HG03064 (cell line): Measurements from ENCODE around the gene NUDT12.

Experiments used
- ATAC-seq: cut with Tn5 transposase; IDR thresholded peaks from one replicate; pipeline ENCODE4 v1.9.1; 2021; ENCODE audit warnings: low read depth; ENCODE audit not compliant: unreplicated experiment

The NUDT12 gene

DNA sequence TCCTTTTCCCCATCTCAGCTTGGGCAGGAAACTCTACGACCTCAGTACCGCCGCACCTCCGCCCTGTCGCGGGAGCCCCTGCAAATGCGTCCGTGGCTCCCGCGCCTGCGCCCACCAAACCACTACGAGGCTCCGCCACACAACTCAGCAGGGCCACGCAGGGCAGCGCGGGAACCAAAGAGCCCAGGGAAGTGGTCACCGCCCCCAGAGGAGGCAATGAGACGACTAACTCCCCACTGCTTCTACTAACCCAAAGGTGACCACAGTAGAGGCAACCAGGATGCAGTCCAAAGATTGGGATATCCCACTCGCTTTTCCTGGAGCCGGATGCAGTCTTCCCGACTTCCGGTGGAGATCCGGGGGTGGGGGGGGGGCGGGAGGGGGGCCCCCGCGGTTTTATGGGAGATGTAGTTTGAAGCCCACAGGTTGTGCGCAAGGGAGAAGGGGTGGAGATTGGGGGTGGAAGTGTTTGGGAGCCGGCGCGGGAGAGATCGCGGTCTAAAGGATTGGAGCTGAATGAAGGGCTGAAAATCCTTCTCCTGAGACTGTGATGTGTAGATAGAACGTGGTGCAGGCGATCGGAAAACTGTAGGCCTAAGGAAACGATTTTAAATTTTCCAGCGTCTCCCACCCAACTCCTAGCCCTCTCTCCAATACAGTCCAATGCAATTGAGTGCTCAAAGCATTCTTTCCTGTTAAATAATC lies at the start of gene NUDT12:
Gene NUDT12, minus strand, starts transcription at position 337 of the 705 bp plus-strand sequence. CDS start 2,541 bp downstream, outside the sequence.
- peak; percentile 96 for ATAC-seq

- ATAC-seq: no peak
Measured at GRCh38 chr5:103607346-103607745, 44.8 kb upstream of the NUDT12 start.

DNA sequence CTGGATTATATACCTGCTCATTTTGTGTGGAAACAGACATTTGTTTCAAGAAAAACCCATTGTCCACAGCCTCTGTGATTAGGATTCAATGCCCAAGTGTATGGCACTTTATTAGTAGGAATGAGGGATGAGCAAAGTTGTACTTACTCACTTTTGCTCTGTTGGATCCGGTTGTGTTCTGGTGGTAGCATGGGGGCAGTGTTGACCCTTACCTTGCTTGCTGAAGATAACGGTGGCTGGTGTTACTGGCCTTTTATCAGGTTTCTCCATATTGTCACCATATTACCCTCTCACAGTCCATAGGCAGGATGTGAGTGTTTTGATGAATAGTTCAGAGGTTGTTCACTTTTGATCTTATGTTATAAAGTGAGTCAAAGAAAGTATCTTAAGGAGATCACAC lies 42.7 kb upstream of the NUDT12 start:
- no peak for ATAC-seq

- ATAC-seq: no peak
Measured at GRCh38 chr5:103602438-103602837, 39.8 kb upstream of the NUDT12 start.

- no peak for ATAC-seq
Measured at GRCh38 chr5:103601314-103601713, 38.7 kb upstream of the NUDT12 start.

GRCh38 chr5:103600086-103600485 lies 37.5 kb upstream of the NUDT12 start:
- ATAC-seq: no peak

- ATAC-seq: no peak
Measured at GRCh38 chr5:103598997-103599566, 36.5 kb upstream of the NUDT12 start.

DNA sequence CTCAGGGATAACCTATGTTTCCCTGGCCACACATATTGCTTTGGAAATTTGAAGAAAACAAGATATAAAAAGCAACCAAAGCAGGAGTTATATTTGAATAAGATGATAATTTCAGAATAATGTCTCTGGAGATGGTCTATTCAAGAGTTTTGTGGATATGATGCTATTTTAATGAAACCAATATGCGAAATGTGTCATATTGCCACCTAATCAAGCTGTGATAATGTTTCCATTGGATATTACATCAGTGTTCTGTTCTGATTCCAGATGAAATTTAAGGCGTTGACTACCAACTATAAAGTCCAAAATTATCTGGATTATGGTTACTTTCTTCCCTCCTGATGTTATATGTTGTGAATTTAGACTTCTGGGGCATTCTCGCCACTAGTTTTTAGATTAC lies 27.6 kb upstream of the NUDT12 start:
- no peak for ATAC-seq

DNA sequence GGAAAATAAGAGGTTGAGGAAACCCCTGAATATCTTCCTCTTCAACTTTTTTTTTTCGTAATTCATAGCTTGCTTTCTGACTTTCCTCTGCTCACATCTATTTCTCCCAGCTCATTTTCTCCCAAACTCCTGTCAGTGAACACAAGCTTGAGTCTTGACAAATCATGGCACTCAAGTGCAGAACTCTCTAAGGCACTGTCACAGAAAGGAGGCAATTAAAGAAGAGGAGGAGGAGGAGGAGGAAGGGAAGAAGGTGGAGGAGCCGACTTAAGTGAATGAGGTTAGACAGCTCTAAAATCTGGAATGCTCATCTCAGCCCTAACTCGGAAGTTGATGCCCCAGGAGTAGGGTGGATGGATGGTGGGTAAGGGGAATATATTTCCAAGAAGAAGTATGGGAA lies 27.2 kb upstream of the NUDT12 start:
- no peak for ATAC-seq

GRCh38 chr5:103589357-103589756 lies 26.8 kb upstream of the NUDT12 start:
- no peak for ATAC-seq

DNA sequence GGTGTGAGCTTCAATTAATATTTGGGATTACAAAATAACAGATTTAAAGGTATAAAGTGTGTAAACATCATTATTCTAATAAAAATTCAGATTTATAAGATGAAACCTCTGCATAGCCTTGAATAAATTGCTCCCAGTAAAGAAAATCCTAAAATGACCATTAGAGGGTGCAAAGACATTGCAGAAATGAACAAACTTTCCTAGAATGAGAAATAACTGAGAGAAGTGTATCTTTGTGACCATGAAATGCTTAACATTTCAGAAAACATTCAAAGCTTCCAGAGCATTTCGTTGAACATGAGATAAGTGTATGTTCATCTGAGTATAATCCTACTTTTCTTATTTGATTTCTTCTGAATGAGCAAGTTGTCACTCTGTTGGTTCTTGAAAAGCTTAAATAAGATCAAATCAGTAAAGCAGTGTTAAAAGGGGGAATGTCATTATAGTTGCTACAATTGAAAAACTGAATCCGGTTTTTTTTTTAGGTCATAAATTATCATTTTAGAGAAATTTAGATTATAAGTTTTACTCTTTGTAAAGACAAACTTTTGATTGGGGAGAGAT lies 24.7 kb upstream of the NUDT12 start:
- no peak for ATAC-seq

DNA sequence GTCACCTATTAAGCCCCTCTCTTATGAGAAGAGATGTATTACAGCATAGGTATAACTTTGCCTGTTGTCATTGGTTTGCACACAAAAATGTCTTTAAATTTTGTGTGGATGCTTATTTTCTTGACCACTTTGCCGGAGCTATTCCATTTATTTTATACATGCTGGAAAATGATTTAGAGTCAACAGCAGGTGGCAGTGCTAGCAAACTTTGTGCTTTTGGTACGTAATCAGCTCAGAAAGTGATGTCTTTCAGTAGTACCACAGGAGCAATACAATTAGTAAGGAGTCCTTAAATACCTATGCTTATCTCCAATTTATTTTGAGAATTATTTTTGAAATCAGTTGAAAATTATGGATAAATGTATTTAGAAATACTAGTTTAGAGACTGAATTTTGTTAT lies 19.8 kb upstream of the NUDT12 start:
- ATAC-seq: no peak

DNA sequence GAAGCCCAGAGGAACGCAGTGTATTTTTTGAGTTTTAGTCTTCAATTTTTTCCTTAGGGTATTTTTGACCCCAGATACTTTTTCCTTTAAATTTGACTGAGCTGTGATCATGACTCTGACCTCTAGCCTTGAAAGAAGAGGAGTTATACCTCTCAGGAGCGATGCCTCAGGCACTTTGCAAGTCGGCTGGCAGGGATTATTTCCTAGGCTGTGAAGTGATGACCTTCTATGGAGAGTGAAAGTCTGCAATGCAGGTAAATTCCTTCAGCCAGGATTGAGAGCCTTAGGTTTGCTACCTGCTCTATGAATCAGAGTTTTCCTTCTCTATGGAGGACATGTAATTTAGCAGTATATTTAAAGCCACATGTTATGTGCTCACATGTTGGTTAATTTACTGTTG lies 10.8 kb upstream of the NUDT12 start:
- no peak for ATAC-seq

GRCh38 chr5:103572454-103572853 lies 9.9 kb upstream of the NUDT12 start:
- ATAC-seq: no peak

DNA sequence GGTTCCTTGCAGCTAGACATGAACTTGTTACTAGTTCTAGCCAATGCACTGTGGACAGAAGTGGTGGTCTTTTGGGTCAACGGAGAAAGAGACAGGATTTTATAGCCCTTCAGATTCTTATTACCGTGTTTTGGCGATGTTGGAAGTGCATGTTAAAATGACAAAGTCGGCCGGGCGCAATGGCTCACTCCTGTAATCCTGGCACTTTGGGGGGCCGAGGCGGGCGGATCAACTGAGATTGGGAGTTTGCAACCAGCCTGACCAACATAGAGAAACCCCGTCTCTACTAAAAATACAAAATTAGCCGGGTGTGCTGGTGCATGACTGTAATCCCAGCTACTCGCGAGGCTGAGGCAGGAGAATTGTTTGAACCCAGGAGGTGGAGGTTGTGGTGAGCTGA lies 9.1 kb upstream of the NUDT12 start:
- ATAC-seq: no peak

DNA sequence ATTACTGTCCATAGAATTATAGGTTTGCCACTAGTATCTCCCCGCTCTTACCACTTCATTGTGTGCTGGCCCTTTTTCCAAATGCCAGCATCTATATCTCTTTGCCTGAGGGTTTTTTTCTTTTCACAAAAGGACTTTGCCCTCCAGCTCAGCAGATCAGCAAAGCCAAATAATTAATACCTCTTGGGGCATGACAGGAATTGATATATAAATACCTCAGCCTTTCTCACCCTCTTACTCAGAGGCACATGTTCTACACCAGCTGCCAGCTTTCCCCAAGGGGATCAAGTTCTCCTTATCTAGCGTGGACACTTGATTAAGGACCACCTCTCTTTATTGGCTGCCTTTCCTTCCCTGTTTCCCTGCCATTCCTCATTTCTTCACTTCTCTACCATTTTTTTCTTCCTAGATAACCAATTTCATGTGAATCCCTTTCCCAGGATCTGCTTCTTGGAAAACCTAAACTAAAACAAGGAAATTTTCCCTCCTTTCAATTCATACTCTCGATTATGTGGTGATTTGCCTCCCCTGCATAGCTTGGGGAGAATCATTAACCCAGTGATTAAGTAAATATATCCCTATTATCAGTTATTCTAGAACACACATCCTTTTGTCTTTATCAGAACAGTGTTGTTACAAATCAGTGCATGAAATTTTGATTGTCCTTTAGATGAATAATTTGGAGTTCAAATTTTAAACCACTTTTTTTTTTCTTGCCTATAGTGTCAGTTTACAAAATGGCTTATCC lies 6.9 kb upstream of the NUDT12 start:
- no peak for ATAC-seq

DNA sequence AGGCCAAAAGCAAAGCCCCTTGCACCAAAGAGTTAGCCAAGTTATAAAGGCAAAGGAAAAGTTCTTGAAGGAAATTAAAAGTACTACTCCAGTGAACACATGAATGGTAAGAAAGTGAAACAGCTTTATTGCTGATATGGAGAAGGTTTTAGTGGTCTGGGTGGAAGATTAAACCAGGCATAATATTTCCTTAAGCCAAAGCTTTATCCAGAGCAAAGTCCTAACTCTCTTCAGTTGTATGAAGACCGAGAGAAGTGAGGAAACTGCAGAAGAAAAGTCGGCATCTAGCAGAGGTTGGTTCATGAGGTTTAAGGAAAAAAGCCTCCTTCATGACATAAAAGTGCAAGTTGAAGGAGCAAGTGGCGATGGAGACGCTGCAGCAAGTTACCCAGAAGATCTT lies 3.1 kb upstream of the NUDT12 start:
- no peak for ATAC-seq

- ATAC-seq: peak; percentile 62
Measured at GRCh38 chr5:103561685-103562452, 720 bp downstream of the NUDT12 start.

- ATAC-seq: no peak
Measured at GRCh38 chr5:103560826-103561225, 1.8 kb downstream of the NUDT12 start.

- no peak for ATAC-seq
Measured at GRCh38 chr5:103546858-103547257, 15.7 kb downstream of the NUDT12 start.

- ATAC-seq: no peak
Measured at GRCh38 chr5:103542441-103542840, 20.1 kb downstream of the NUDT12 start.
